ENCODE data around the gene PGBD1. TPM values are rescaled to one million over a fixed set of nuclear protein-coding genes. Genes with fewer than 3 reads are reported as not detected.

Gene PGBD1
- polyA plus RNA-seq, 1 of the 3 experiments (the other 2 are of a cell fraction) = 2.5 TPM

DNA sequence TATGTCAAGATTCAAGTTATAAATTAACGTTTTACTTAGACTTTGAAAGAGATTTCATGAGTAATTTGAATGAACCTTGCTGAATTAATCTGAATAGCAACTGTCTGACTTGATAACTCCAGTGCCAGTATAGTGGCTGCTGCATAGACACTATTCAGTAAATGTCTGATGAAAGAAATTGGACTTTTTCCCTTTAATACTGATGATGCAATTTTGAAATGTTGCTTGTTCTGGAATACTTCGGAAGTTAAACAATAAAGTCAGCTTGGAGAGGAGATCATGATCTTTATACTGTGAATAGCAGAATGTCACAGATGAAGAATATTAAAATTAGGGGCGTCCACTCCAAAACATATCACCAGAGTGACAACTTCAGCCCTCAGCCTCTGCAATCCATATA lies 3.6 kb upstream of the PGBD1 start:
- H3K27me3 ChIP-seq (ENCODE audit: insufficient read depth) = no peaks in the 10 kb centered on the region
- peaks cover 0 to 7% of the 10 kb centered on the region in 2 experiments; a peak in 2 of 4 replicates for H3K4me1 ChIP-seq (ENCODE audit: control insufficient read depth in 1 of 2, insufficient read depth in 2 of 2, low read depth in 1 of 2, low read length in 1 of 2)
- no peaks in the 10 kb centered on the region for H3K9me2 ChIP-seq
- CTCF ChIA-PET = interaction anchor here (1.5 kb wide), 1 partner anchor 51 kb away, joined by 3 read pairs; no protein-coding TSS in a partner anchor
- TF ChIP-seq NRF1 (IDR thresholded peaks at IDR 0.05; ENCODE audit: low read depth, low read length) = no peak
- no peak for TF ChIP-seq USF2 (IDR thresholded peaks at IDR 0.05; ENCODE audit: borderline replicate concordance, low read depth, low read length)
- no peak for TF ChIP-seq RCOR1 (IDR thresholded peaks at IDR 0.05; ENCODE audit: low read length)
- peaks cover 9% of the 10 kb centered on the region; the same call in 1 of the 2 replicates for H3K79me2 ChIP-seq (ENCODE audit: insufficient read depth)
- POLR2A ChIA-PET = no interaction called here
- no peak overlapping the region for H3K4me3 ChIP-seq (ENCODE audit: low read depth in 2 of 2, low read length in 1 of 2)
- H2AFZ ChIP-seq (ENCODE audit: low read depth) = no peak overlapping the region
- 55% methylated on average over 3 of the region's 3 CpGs for WGBS (ENCODE audit: low lambda C conversion rate)
- peaks cover 34 to 43% of the 10 kb centered on the region in 2 experiments for H3K36me3 ChIP-seq (replicated peaks in 1 of 2; ENCODE audit: control insufficient read depth in 1 of 2, insufficient read depth in 2 of 2, low read length in 1 of 2)
- H3K4me2 ChIP-seq = no peak overlapping the region
- DNase-seq = no peak
- no peak overlapping the region for H3K27ac ChIP-seq (ENCODE audit: low read depth in 2 of 2, low read length in 1 of 2)
- H3F3A ChIP-seq (replicated peaks; ENCODE audit: insufficient read depth) = peaks cover 8% of the 10 kb centered on the region
- no peaks in the 10 kb centered on the region for H3K9me3 ChIP-seq
- H4K20me1 ChIP-seq (ENCODE audit: insufficient read depth) = no peaks in the 10 kb centered on the region
- H3K9ac ChIP-seq = no peak overlapping the region

DNA sequence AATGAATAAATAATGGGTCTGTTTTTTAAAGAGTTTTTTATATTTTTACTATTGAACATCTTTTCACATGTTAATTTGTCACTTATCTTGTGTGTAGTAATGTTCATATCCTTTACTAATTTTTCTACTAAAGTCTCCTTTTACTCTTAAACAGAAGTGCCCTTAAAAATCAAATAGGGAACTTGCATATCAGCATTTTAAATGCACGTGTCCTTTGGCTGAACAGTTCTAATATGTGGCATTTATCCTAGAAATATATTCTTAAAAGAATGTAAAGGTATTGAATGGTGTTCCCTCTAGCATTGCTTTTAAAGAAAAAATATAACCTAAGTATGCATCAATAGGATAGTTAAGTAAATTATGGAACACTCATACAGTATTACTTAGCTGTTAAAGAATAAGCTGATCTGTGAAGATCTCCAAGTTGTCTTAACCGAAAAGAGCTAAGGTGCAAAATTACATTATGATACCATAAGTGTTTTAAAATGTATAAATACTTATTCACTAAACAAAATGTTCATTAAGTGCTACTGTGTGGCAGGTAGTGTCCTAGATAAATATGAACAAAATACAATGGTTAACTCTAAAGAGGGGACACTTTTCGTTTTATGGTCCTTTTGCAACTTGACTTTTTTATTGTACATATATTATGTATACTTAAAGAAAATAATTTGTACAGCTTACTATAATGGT lies 631 bp upstream of the PGBD1 start:
- 37% methylated on average over 3 of the region's 3 CpGs for WGBS (ENCODE audit: low lambda C conversion rate)
- H2AFZ ChIP-seq (ENCODE audit: low read depth) = peak overlapping the region; percentile 99
- H3K9me3 ChIP-seq = no peaks in the 10 kb centered on the region
- CTCF ChIA-PET = interaction anchor here (0.6 to 1.9 kb wide), 7 partner anchors 14 to 152 kb away, joined by 3 to 10 read pairs (median 3); partner anchors contain the start of gene ZSCAN26
- DNase-seq = no peak
- H3K4me2 ChIP-seq = peak overlapping the region; percentile 91
- H3F3A ChIP-seq (replicated peaks; ENCODE audit: insufficient read depth) = peaks cover 8% of the 10 kb centered on the region
- H4K20me1 ChIP-seq (ENCODE audit: insufficient read depth) = no peaks in the 10 kb centered on the region
- H3K4me3 ChIP-seq (ENCODE audit: low read depth in 2 of 2, low read length in 1 of 2) = peak overlapping the region; percentile 93 to 98
- peak overlapping the region; percentile 72 for H3K9ac ChIP-seq
- no peaks in the 10 kb centered on the region for H3K9me2 ChIP-seq
- peaks cover 22% of the 10 kb centered on the region; the same call in 1 of the 2 replicates for H3K79me2 ChIP-seq (ENCODE audit: insufficient read depth)
- no peaks in the 10 kb centered on the region for H3K27me3 ChIP-seq (ENCODE audit: insufficient read depth)
- POLR2A ChIA-PET = interaction anchor here (0.8 to 2.8 kb wide), 8 partner anchors 13 to 176 kb away, joined by 3 to 22 read pairs (median 6); partner anchors contain the start of genes ZKSCAN3, ZSCAN26 and ZSCAN31
- H3K36me3 ChIP-seq (replicated peaks in 1 of 2; ENCODE audit: control insufficient read depth in 1 of 2, insufficient read depth in 2 of 2, low read length in 1 of 2) = peaks cover 29 to 38% of the 10 kb centered on the region in 2 experiments
- H3K27ac ChIP-seq (ENCODE audit: low read depth in 2 of 2, low read length in 1 of 2) = peak overlapping the region; percentile 35 to 62; a peak in 2 of 4 replicates
- peaks cover 0 to 7% of the 10 kb centered on the region in 2 experiments; a peak in 2 of 4 replicates for H3K4me1 ChIP-seq (ENCODE audit: control insufficient read depth in 1 of 2, insufficient read depth in 2 of 2, low read depth in 1 of 2, low read length in 1 of 2)
- TF ChIP-seq EZH2phosphoT487 (IDR thresholded peaks at IDR 0.05; ENCODE audit: borderline replicate concordance, low read depth) (no peak), CHD2 (IDR thresholded peaks at IDR 0.05; ENCODE audit: low read length, partially characterized antibody) (no peak), POLR2AphosphoS5 (IDR thresholded peaks at IDR 0.05; ENCODE audit: low read depth, low read length) (no peak)
- TF ChIP-seq, protein P1, sequence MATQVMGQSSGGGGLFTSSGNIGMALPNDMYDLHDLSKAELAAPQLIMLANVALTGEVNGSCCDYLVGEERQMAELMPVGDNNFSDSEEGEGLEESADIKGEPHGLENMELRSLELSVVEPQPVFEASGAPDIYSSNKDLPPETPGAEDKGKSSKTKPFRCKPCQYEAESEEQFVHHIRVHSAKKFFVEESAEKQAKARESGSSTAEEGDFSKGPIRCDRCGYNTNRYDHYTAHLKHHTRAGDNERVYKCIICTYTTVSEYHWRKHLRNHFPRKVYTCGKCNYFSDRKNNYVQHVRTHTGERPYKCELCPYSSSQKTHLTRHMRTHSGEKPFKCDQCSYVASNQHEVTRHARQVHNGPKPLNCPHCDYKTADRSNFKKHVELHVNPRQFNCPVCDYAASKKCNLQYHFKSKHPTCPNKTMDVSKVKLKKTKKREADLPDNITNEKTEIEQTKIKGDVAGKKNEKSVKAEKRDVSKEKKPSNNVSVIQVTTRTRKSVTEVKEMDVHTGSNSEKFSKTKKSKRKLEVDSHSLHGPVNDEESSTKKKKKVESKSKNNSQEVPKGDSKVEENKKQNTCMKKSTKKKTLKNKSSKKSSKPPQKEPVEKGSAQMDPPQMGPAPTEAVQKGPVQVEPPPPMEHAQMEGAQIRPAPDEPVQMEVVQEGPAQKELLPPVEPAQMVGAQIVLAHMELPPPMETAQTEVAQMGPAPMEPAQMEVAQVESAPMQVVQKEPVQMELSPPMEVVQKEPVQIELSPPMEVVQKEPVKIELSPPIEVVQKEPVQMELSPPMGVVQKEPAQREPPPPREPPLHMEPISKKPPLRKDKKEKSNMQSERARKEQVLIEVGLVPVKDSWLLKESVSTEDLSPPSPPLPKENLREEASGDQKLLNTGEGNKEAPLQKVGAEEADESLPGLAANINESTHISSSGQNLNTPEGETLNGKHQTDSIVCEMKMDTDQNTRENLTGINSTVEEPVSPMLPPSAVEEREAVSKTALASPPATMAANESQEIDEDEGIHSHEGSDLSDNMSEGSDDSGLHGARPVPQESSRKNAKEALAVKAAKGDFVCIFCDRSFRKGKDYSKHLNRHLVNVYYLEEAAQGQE (IDR thresholded peaks at IDR 0.05; ENCODE audit: low read depth, low read length) = no peak
